ENCODE results near the gene NOS2.
A peak's percentile ranks its signal among the peaks of the same experiment; 100 is the strongest.

DNA sequence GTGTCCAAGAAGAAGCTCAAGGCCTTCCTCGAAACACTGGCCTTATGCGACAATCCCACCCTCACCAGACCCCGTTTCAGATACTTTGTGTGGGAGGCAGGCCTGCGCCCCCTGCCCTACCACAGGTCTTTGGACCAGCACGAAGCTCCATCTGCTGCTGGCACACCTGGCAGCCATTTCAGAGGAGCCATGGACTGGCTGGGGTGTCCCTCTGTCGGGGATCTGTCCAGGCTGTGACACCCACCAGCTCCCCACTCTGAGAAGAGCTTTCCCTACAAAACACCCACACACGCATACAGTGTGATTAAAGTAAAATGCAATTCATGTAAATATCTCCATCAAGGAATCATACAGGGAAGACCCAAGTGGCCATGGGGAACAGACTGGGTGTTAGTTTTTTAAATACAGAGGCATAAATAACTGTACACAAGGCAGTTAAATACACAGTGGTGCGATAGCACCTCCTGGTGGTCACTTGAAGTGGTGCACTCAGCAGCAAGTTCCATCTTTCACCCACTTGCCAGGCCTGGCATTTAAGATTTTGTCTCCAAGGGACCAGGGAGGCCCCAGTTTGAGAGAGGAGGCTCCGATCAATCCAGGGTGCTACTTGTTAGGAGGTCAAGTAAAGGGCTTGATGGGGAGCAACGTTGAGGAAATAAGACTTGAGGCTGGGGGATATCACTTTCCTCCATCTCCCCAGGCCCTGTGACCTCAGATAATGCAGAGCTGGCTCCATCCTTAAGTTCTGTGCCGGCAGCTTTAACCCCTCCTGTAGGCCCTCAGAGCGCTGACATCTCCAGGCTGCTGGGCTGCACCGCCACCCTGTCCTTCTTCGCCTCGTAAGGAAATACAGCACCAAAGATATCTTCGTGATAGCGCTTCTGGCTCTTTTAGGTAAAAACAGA, 43.6 kb downstream of the NOS2 start:
- TF ChIP-seq, protein P1, sequence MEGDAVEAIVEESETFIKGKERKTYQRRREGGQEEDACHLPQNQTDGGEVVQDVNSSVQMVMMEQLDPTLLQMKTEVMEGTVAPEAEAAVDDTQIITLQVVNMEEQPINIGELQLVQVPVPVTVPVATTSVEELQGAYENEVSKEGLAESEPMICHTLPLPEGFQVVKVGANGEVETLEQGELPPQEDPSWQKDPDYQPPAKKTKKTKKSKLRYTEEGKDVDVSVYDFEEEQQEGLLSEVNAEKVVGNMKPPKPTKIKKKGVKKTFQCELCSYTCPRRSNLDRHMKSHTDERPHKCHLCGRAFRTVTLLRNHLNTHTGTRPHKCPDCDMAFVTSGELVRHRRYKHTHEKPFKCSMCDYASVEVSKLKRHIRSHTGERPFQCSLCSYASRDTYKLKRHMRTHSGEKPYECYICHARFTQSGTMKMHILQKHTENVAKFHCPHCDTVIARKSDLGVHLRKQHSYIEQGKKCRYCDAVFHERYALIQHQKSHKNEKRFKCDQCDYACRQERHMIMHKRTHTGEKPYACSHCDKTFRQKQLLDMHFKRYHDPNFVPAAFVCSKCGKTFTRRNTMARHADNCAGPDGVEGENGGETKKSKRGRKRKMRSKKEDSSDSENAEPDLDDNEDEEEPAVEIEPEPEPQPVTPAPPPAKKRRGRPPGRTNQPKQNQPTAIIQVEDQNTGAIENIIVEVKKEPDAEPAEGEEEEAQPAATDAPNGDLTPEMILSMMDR (IDR thresholded peaks at IDR 0.05), result peak; percentile 55 to 89
- no peak for TF ChIP-seq POLR2A (IDR thresholded peaks at IDR 0.05)
